ENCODE results near the gene C19orf47. TPM values are rescaled to one million over a fixed set of nuclear protein-coding genes. Genes with fewer than 3 reads are reported as not detected.

C19orf47 gene
- total RNA-seq, 1 donor from 2014 or later = 28.9 TPM

- H3K27ac Mint-ChIP-seq = no peak overlapping the region
- no peaks in the 10 kb centered on the region for H3K9me3 Mint-ChIP-seq
- H3K36me3 Mint-ChIP-seq (ENCODE audit: low read depth) = peaks cover 9% of the 10 kb centered on the region
- DNase-seq = no peak
- H3K4me3 Mint-ChIP-seq = no peak overlapping the region
- H3K27me3 Mint-ChIP-seq = no peaks in the 10 kb centered on the region
- intact Hi-C loops (cut with micrococcal nuclease) = no loop called here
- peaks cover 36% of the 10 kb centered on the region for H3K4me1 Mint-ChIP-seq
These were observed 76.5 kb downstream of the C19orf47 start for GRCh38 chr19:40271706-40272105.

GRCh38 chr19:40270362-40271089, 77.7 kb downstream of the C19orf47 start:
- no peak for DNase-seq
- Mint-ChIP-seq H3K27ac (no peak overlapping the region), H3K27me3 (no peaks in the 10 kb centered on the region), H3K4me3 (no peak overlapping the region), H3K36me3 (ENCODE audit: low read depth) (peaks cover 11% of the 10 kb centered on the region), H3K9me3 (no peaks in the 10 kb centered on the region), H3K4me1 (peaks cover 36% of the 10 kb centered on the region)
- intact Hi-C loops (cut with micrococcal nuclease) = no loop called here

Other genes starting within 250 kb of the C19orf47 start
- gene MAP3K10, start 157.0 kb downstream of the C19orf47 start, total RNA-seq = 16.6 and 17.6 TPM in 2 replicates
- not detected in 2 replicates for gene TTC9B, start 130.0 kb downstream of the C19orf47 start, total RNA-seq
- 0.19 and 0.28 TPM in 2 replicates for gene CCNP, start 121.7 kb downstream of the C19orf47 start, total RNA-seq
- 160 and 163 TPM in 2 replicates for gene AKT2, start 63.1 kb downstream of the C19orf47 start, total RNA-seq
- 49.4 and 52.2 TPM in 2 replicates for gene PLD3, start 298 bp upstream of the C19orf47 start, total RNA-seq
- gene HIPK4, start 41.8 kb upstream of the C19orf47 start, total RNA-seq = not detected in 2 replicates
- 0.84 and 0.90 TPM in 2 replicates for gene PRX, start 65.0 kb upstream of the C19orf47 start, total RNA-seq
- gene SERTAD1, start 77.6 kb upstream of the C19orf47 start, total RNA-seq = 19.3 and 20.8 TPM in 2 replicates
- 10.8 and 12.5 TPM in 2 replicates for gene SERTAD3, start 95.9 kb upstream of the C19orf47 start, total RNA-seq
- gene BLVRB, start 117.3 kb upstream of the C19orf47 start, total RNA-seq = 7.5 and 10.6 TPM in 2 replicates
- gene SPTBN4, start 118.6 kb upstream of the C19orf47 start, total RNA-seq = 0.36 and 0.51 TPM in 2 replicates
- 111 and 113 TPM in 2 replicates for gene SHKBP1, start 228.5 kb upstream of the C19orf47 start, total RNA-seq